Measurements from ENCODE around the gene KLF7. TPM values are rescaled to one million over a fixed set of nuclear protein-coding genes. Genes with fewer than 3 reads are reported as not detected.

The KLF7 gene
- total and polyA plus RNA-seq, 5 donors from 2014 or later, result 5.9 to 64.3 (median 9.3) TPM

GRCh38 chr2:207159002-207159401 lies 6.7 kb downstream of the KLF7 start:
- no peak for ATAC-seq (ENCODE audit: low read depth in 2 of 2)
- H3K4me3 ChIP-seq (ENCODE audit: low read depth, low read length), result no peak overlapping the region
- no peaks in the 10 kb centered on the region for H3K27me3 Mint-ChIP-seq
- peaks cover 53% of the 10 kb centered on the region for H3K4me1 ChIP-seq (ENCODE audit: control insufficient read depth, insufficient read depth, low read length, poor library complexity, severe bottlenecking)
- H3K36me3 Mint-ChIP-seq, result peaks cover 8% of the 10 kb centered on the region
- no peak overlapping the region for H3K27ac ChIP-seq (ENCODE audit: insufficient read depth, low read length, poor library complexity, severe bottlenecking)
- H3K9me3 ChIP-seq (ENCODE audit: control insufficient read depth in 2 of 2, low read length in 2 of 2), result no peaks in the 10 kb centered on the region
- no peaks in the 10 kb centered on the region for H3K36me3 ChIP-seq (ENCODE audit: control insufficient read depth, insufficient read depth, low read length)
- H3K4me1 Mint-ChIP-seq, result peaks cover 12 to 92% (median 63%) of the 10 kb centered on the region in 4 donors
- H3K4me3 Mint-ChIP-seq, result no peak overlapping the region
- H3K9me3 Mint-ChIP-seq, result no peaks in the 10 kb centered on the region
- H3K27ac Mint-ChIP-seq, result no peak overlapping the region
- no peak for DNase-seq
- H3K27me3 ChIP-seq (ENCODE audit: control insufficient read depth, insufficient read depth, low read length), result peaks cover 1% of the 10 kb centered on the region

- Mint-ChIP-seq H3K4me1 (peaks cover 14 to 92% (median 65%) of the 10 kb centered on the region in 4 donors), H3K36me3 (peaks cover 8% of the 10 kb centered on the region), H3K9me3 (no peaks in the 10 kb centered on the region), H3K27ac (peak overlapping the region; percentile 17 to 69 (median 48)), H3K4me3 (no peak overlapping the region), H3K27me3 (no peaks in the 10 kb centered on the region)
- Histone ChIP-seq H3K9me3 (ENCODE audit: control insufficient read depth in 2 of 2, low read length in 2 of 2) (no peaks in the 10 kb centered on the region), H3K27me3 (ENCODE audit: control insufficient read depth, insufficient read depth, low read length) (no peaks in the 10 kb centered on the region), H3K27ac (ENCODE audit: insufficient read depth, low read length, poor library complexity, severe bottlenecking) (no peak overlapping the region), H3K4me1 (ENCODE audit: control insufficient read depth, insufficient read depth, low read length, poor library complexity, severe bottlenecking) (peaks cover 49% of the 10 kb centered on the region), H3K36me3 (ENCODE audit: control insufficient read depth, insufficient read depth, low read length) (no peaks in the 10 kb centered on the region), H3K4me3 (ENCODE audit: low read depth, low read length) (no peak overlapping the region)
- no peak for ATAC-seq (ENCODE audit: low read depth in 2 of 2)
- DNase-seq, result no peak
Measured at GRCh38 chr2:207157731-207158130, 8.0 kb downstream of the KLF7 start.

GRCh38 chr2:207157162-207157481 lies 8.6 kb downstream of the KLF7 start:
- Histone ChIP-seq H3K4me3 (ENCODE audit: low read depth, low read length) (peak overlapping the region; percentile 42), H3K9me3 (ENCODE audit: control insufficient read depth in 2 of 2, low read length in 2 of 2) (no peaks in the 10 kb centered on the region), H3K27ac (ENCODE audit: insufficient read depth, low read length, poor library complexity, severe bottlenecking) (no peak overlapping the region), H3K4me1 (ENCODE audit: control insufficient read depth, insufficient read depth, low read length, poor library complexity, severe bottlenecking) (peaks cover 49% of the 10 kb centered on the region), H3K36me3 (ENCODE audit: control insufficient read depth, insufficient read depth, low read length) (no peaks in the 10 kb centered on the region), H3K27me3 (ENCODE audit: control insufficient read depth, insufficient read depth, low read length) (no peaks in the 10 kb centered on the region)
- DNase-seq, result no peak
- Mint-ChIP-seq H3K9me3 (no peaks in the 10 kb centered on the region), H3K27ac (peak overlapping the region in 2 of 3 donors; percentile 60 to 80), H3K4me3 (peak overlapping the region in 3 of 4 donors; percentile 5 to 40 (median 14)), H3K27me3 (no peaks in the 10 kb centered on the region), H3K4me1 (peaks cover 8 to 91% (median 63%) of the 10 kb centered on the region in 4 donors), H3K36me3 (peaks cover 8% of the 10 kb centered on the region)
- no peak for ATAC-seq (ENCODE audit: low read depth in 2 of 2)

GRCh38 chr2:207156451-207157161 lies 9.1 kb downstream of the KLF7 start:
- Histone ChIP-seq H3K9me3 (ENCODE audit: control insufficient read depth in 2 of 2, low read length in 2 of 2) (no peaks in the 10 kb centered on the region), H3K27ac (ENCODE audit: insufficient read depth, low read length, poor library complexity, severe bottlenecking) (no peak overlapping the region)
- no peak for ATAC-seq (ENCODE audit: low read depth in 2 of 2)

GRCh38 chr2:207155516-207156444 lies 10.0 kb downstream of the KLF7 start:
- H3K27ac Mint-ChIP-seq, result peak overlapping the region; percentile 36 to 89 (median 82)
- H3K9me3 ChIP-seq (ENCODE audit: control insufficient read depth in 2 of 2, low read length in 2 of 2), result no peaks in the 10 kb centered on the region

More at GRCh38 chr2:207156451-207157161, 9.1 kb downstream of the KLF7 start:
- Histone ChIP-seq H3K4me1 (ENCODE audit: control insufficient read depth, insufficient read depth, low read length, poor library complexity, severe bottlenecking) (peaks cover 49% of the 10 kb centered on the region), H3K27me3 (ENCODE audit: control insufficient read depth, insufficient read depth, low read length) (no peaks in the 10 kb centered on the region), H3K4me3 (ENCODE audit: low read depth, low read length) (peak overlapping the region; percentile 42), H3K36me3 (ENCODE audit: control insufficient read depth, insufficient read depth, low read length) (no peaks in the 10 kb centered on the region)
- Mint-ChIP-seq H3K27ac (peak overlapping the region; percentile 10 to 82 (median 36)), H3K4me1 (peaks cover 6 to 91% (median 64%) of the 10 kb centered on the region in 4 donors), H3K4me3 (peak overlapping the region; percentile 5 to 79 (median 24)), H3K27me3 (no peaks in the 10 kb centered on the region), H3K36me3 (peaks cover 8% of the 10 kb centered on the region), H3K9me3 (no peaks in the 10 kb centered on the region)
- DNase-seq, result peak in 1 of 3 donors; percentile 68

GRCh38 chr2:207154556-207155510 lies 10.9 kb downstream of the KLF7 start:
- no peaks in the 10 kb centered on the region for H3K9me3 Mint-ChIP-seq
- ATAC-seq (ENCODE audit: low read depth in 2 of 2), result no peak
- no peaks in the 10 kb centered on the region for H3K36me3 ChIP-seq (ENCODE audit: control insufficient read depth, insufficient read depth, low read length)
- no peaks in the 10 kb centered on the region for H3K9me3 ChIP-seq (ENCODE audit: control insufficient read depth in 2 of 2, low read length in 2 of 2)
- H3K27me3 Mint-ChIP-seq, result no peaks in the 10 kb centered on the region
- peaks cover 6 to 93% (median 63%) of the 10 kb centered on the region in 4 donors for H3K4me1 Mint-ChIP-seq
- peaks cover 46% of the 10 kb centered on the region for H3K4me1 ChIP-seq (ENCODE audit: control insufficient read depth, insufficient read depth, low read length, poor library complexity, severe bottlenecking)
- H3K27me3 ChIP-seq (ENCODE audit: control insufficient read depth, insufficient read depth, low read length), result no peaks in the 10 kb centered on the region
- no peak for DNase-seq
- peak overlapping the region; percentile 39 for H3K4me3 ChIP-seq (ENCODE audit: low read depth, low read length)
- H3K27ac ChIP-seq (ENCODE audit: insufficient read depth, low read length, poor library complexity, severe bottlenecking), result no peak overlapping the region
- peaks cover 8% of the 10 kb centered on the region for H3K36me3 Mint-ChIP-seq
- H3K27ac Mint-ChIP-seq, result peak overlapping the region in 1 of 3 donors; percentile 44
- peak overlapping the region in 1 of 4 donors; percentile 39 for H3K4me3 Mint-ChIP-seq

More at GRCh38 chr2:207155516-207156444, 10.0 kb downstream of the KLF7 start:
- H3K9me3 Mint-ChIP-seq, result no peaks in the 10 kb centered on the region
- H3K36me3 ChIP-seq (ENCODE audit: control insufficient read depth, insufficient read depth, low read length), result no peaks in the 10 kb centered on the region
- peaks cover 8% of the 10 kb centered on the region for H3K36me3 Mint-ChIP-seq
- H3K27ac ChIP-seq (ENCODE audit: insufficient read depth, low read length, poor library complexity, severe bottlenecking), result no peak overlapping the region
- H3K27me3 Mint-ChIP-seq, result no peaks in the 10 kb centered on the region
- H3K4me3 ChIP-seq (ENCODE audit: low read depth, low read length), result peak overlapping the region; percentile 42
- peak overlapping the region; percentile 8 to 79 (median 40) for H3K4me3 Mint-ChIP-seq
- ATAC-seq (ENCODE audit: low read depth in 2 of 2), result peak; percentile 56 to 63
- H3K4me1 Mint-ChIP-seq, result peaks cover 6 to 90% (median 58%) of the 10 kb centered on the region in 4 donors
- peaks cover 46% of the 10 kb centered on the region for H3K4me1 ChIP-seq (ENCODE audit: control insufficient read depth, insufficient read depth, low read length, poor library complexity, severe bottlenecking)
- H3K27me3 ChIP-seq (ENCODE audit: control insufficient read depth, insufficient read depth, low read length), result no peaks in the 10 kb centered on the region
- DNase-seq, result peak in 2 of 3 donors; percentile 6 to 61
